Kidney epithelial cell (primary cell): ENCODE data around the gene LMBRD1. TPM values are rescaled to one million over a fixed set of nuclear protein-coding genes. Genes with fewer than 3 reads are reported as not detected.

Source experiments
- DNase-seq: peaks from one replicate; pipeline ENCODE4 v3.0.0-alpha.2; 2010; ENCODE audit warnings: low read depth
- H3K27me3 ChIP-seq: 2 replicates; pipeline ENCODE4 v1.6.0; 2011; ENCODE audit warnings: low read length; ENCODE audit not compliant: control insufficient read depth, insufficient read depth
- H3K36me3 ChIP-seq: 2 replicates; pipeline ENCODE4 v1.5.1; 2011; ENCODE audit warnings: low read length; ENCODE audit not compliant: control insufficient read depth, insufficient read depth
- H3K4me3 ChIP-seq: 2 replicates; pipeline ENCODE4 v1.5.1; 2011; ENCODE audit warnings: low read depth, mild to moderate bottlenecking, control low read depth, low read length
- total RNA-seq: library from RNA; depleted of rRNA; stranded (reverse); fragments of >200 nt; gene quantifications from 2 replicates; pipeline ENCODE4 v1.2.3, GENCODE V29; 2015
- TF ChIP-seq, protein P1 (sequence below): IDR thresholded peaks from 2 replicates; pipeline ENCODE4 v1.5.1; 2011; ENCODE audit warnings: mild to moderate bottlenecking, moderate library complexity, low read length, control low read depth, inconsistent platforms; ENCODE audit not compliant: insufficient read depth, poor library complexity, severe bottlenecking

The LMBRD1 gene
- total RNA-seq, 1 donor from 2014 or later, result 33.6 TPM

DNA sequence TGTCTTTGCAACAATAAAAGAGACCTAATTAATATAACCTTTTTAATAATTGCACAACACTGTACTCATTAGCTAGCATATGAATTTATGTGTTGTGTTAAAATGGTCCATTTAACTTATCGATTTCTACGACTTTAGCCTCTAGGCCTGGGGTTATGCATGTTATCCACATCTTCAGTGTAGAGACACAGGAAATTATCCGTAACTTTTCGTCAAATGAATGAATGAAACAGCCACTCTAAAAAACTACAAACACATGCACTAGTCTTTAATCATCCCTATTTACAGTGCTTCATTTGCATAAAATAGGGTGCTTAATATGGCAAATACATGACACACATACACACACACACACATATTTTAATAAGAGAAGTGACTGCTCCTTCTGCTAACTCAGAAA, 22.3 kb upstream of the LMBRD1 start:
- no peaks in the 10 kb centered on the region for H3K36me3 ChIP-seq
- no peak overlapping the region for H3K4me3 ChIP-seq

DNA sequence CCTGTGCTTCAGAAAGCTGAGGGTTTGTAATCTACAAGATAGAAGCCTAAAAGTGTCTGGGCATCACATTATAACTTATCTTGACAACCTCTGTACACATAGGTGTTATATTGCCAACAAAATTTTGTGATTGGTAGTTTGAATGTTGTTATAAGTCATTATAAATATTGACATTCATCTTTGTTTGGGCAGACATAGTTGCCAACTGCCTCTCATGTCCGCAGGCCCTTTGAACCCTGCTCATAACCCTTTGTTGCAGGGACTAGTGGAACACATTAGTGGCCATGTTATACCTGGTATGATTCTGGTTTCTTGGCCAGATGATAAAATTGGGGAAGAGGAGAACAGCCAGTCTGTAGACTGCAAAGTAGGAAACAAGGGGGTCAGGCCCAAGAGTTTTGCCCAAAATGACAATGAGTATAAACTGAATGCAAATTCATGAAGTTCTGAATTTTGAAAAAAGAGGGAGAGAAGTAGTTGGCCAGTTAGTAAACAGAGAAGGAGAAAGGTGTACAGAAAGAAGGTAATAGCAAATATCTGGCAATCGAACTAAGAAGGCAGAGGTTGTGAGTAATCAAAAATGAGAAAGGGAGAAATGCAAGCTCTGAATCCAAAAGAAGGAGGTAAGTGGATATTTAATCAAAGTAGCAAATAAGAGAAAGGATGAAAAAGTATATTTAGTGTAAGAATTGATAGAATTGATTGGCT, 21.6 kb upstream of the LMBRD1 start:
- TF ChIP-seq, protein P1, sequence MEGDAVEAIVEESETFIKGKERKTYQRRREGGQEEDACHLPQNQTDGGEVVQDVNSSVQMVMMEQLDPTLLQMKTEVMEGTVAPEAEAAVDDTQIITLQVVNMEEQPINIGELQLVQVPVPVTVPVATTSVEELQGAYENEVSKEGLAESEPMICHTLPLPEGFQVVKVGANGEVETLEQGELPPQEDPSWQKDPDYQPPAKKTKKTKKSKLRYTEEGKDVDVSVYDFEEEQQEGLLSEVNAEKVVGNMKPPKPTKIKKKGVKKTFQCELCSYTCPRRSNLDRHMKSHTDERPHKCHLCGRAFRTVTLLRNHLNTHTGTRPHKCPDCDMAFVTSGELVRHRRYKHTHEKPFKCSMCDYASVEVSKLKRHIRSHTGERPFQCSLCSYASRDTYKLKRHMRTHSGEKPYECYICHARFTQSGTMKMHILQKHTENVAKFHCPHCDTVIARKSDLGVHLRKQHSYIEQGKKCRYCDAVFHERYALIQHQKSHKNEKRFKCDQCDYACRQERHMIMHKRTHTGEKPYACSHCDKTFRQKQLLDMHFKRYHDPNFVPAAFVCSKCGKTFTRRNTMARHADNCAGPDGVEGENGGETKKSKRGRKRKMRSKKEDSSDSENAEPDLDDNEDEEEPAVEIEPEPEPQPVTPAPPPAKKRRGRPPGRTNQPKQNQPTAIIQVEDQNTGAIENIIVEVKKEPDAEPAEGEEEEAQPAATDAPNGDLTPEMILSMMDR, result no peak
- no peaks in the 10 kb centered on the region for H3K27me3 ChIP-seq
- H3K36me3 ChIP-seq, result no peaks in the 10 kb centered on the region
- H3K4me3 ChIP-seq, result no peak overlapping the region
- DNase-seq, result no peak

More for the DNA sequence above, 22.3 kb upstream of the LMBRD1 start:
- DNase-seq, result no peak
- TF ChIP-seq, protein P1, result no peak
- no peaks in the 10 kb centered on the region for H3K27me3 ChIP-seq

DNA sequence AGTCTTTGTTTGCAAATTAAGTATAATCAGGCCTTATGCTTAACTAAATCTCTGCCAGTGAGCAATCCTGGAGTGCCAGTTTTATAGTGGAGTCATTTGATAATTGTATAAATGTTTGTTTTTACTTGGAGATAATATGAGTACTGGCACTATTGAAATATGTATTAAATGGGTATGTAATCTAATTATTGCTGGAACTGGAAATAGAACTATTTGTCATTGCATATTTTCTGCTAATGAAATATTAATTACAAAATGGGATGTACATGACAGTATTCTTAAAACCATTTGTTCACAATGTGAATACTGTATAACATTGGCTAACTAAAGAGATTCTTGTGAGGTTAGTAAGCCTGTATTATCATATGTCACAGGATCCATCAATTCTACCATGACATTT, 20.5 kb upstream of the LMBRD1 start:
- DNase-seq, result no peak
- no peaks in the 10 kb centered on the region for H3K27me3 ChIP-seq
- no peaks in the 10 kb centered on the region for H3K36me3 ChIP-seq
- H3K4me3 ChIP-seq, result no peak overlapping the region
- TF ChIP-seq, protein P1, result no peak

DNA sequence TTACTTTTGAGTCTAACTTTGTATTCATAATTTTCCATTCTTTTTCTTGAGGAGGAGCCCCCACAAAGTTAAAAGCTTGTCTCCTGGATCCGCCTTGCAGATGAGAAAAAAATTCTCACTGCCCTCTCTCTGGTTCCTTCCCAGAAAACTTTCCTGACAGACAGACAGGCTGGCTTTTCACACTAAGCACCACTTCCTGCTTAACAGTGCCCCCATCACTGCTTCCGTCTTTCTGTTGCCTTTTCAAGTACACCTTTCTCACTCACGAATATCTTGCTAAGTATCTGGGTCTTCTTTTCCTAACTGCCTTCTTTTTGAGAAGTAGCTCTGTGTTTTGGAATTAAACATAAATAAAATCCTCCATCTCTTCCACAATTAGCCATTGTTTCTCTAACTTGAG, 19.8 kb upstream of the LMBRD1 start:
- Histone ChIP-seq H3K4me3 (no peak overlapping the region), H3K27me3 (no peaks in the 10 kb centered on the region), H3K36me3 (no peaks in the 10 kb centered on the region)
- DNase-seq, result no peak
- TF ChIP-seq, protein P1, result no peak

DNA sequence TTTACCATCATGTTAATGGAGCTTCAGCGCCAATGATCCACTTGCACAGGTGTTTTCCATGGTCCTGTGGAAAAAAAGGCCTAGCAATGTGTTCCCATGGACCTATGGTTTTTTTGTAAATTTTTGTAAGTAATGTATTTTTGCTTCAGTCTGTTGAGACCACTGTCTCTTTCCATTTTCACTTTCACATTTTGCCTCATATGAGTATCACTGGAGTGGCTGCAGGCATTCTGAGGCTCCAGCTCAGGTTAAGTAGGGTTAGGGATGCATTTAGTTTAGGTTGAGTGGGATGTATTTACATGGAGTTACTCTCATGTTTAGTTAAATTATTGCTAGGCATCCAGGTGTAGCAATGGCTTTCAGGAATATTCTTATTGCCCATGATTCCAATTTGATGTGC, 19.2 kb upstream of the LMBRD1 start:
- no peaks in the 10 kb centered on the region for H3K27me3 ChIP-seq
- H3K4me3 ChIP-seq, result no peak overlapping the region
- no peak for DNase-seq
- no peaks in the 10 kb centered on the region for H3K36me3 ChIP-seq
- TF ChIP-seq, protein P1, result no peak

DNA sequence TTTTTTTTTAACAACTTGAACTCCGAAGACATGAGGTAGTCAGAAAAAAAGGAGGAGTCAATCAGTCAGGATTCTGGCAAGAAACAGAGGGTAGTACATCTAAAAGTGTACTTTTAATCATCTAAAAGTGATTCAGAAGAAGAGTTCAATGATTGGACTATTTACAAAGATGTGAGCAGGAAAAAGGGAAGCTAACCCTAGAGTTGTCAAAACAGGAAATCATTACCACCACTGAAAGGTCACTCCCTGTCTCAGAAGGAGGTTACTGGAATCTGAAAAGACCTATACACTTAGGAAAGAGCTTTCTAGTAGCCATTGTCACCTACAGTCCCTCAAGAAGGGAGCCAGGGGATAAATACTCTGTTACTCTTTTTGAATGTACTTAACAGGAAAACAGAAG, 16.7 kb upstream of the LMBRD1 start:
- no peak for DNase-seq

More for the DNA sequence above, 16.7 kb upstream of the LMBRD1 start:
- H3K27me3 ChIP-seq, result no peaks in the 10 kb centered on the region
- H3K4me3 ChIP-seq, result no peak overlapping the region
- H3K36me3 ChIP-seq, result no peaks in the 10 kb centered on the region
- TF ChIP-seq, protein P1, result no peak
